ENCODE data around the gene SLC44A1. TPM values are rescaled to one million over a fixed set of nuclear protein-coding genes. Genes with fewer than 3 reads are reported as not detected.

Gene SLC44A1
- total RNA-seq, 1 donor from 2014 or later, result 69.7 TPM

DNA sequence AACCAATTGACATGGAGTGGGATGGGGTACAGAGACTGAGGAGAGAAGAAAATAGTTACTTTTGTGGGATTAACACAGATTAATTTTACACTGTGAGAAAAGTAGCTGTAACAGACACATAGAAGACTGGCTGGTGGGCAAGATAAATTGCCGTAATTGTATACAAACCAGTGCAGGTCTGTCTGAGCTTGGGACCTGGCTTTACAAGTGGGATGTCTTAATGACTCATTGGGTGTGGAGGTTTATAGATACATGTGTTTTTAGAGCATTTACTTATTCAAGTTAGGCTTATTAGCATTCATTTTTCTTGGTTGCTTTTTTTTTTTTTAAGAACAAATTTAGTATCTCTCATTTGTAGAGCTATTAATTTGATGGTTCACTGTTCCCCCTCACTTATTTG is 37.5 kb downstream of the SLC44A1 start:
- Mint-ChIP-seq H3K4me3 (ENCODE audit: unreplicated experiment) (no peak overlapping the region), H3K4me1 (ENCODE audit: unreplicated experiment) (peaks cover 8% of the 10 kb centered on the region), H3K27me3 (ENCODE audit: unreplicated experiment) (no peaks in the 10 kb centered on the region), H3K9me3 (ENCODE audit: unreplicated experiment) (no peaks in the 10 kb centered on the region), H3K36me3 (ENCODE audit: low read depth, unreplicated experiment) (peaks cover 3% of the 10 kb centered on the region), H3K27ac (ENCODE audit: unreplicated experiment) (no peak overlapping the region)
- TF ChIP-seq, protein P1, sequence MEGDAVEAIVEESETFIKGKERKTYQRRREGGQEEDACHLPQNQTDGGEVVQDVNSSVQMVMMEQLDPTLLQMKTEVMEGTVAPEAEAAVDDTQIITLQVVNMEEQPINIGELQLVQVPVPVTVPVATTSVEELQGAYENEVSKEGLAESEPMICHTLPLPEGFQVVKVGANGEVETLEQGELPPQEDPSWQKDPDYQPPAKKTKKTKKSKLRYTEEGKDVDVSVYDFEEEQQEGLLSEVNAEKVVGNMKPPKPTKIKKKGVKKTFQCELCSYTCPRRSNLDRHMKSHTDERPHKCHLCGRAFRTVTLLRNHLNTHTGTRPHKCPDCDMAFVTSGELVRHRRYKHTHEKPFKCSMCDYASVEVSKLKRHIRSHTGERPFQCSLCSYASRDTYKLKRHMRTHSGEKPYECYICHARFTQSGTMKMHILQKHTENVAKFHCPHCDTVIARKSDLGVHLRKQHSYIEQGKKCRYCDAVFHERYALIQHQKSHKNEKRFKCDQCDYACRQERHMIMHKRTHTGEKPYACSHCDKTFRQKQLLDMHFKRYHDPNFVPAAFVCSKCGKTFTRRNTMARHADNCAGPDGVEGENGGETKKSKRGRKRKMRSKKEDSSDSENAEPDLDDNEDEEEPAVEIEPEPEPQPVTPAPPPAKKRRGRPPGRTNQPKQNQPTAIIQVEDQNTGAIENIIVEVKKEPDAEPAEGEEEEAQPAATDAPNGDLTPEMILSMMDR (IDR thresholded peaks at IDR 0.05; ENCODE audit: unreplicated experiment), result no peak
- no peak for DNase-seq (ENCODE audit: low spot score)

DNA sequence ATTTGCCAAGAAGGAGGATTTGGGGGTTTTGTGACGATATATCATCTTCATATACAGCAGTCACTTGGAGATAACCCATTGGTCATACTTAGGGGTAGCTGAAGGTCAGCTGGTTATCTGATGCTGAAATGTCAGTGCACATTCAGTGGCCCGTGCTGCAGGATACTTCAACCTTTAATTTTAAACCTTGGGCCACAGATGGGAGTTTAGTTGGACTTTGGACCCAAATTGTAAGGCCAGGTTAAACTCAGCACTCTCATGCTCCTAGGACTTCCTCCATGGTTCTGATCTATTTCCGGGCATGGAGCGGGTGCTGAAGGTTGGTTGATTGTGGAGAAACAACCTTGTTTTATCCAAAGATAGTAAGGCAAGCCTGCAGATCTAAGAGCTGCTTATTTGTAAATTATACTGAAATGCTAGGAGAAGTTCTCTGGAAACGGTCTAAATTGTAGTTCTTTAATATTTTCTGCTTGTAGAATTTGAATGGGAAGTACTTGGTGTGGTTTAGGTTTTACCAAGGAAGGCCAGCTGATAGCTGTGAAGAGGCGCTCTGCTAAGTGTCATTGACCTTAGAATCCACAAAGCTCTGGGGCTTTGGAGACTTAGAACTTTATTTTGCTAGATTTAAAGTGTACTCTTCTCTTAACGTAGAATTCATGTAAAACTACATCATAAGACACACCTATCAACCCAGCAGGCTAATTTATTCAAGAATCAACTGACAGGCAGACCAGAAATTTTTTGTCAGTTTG is 38.6 kb downstream of the SLC44A1 start:
- Mint-ChIP-seq H3K9me3 (ENCODE audit: unreplicated experiment) (no peaks in the 10 kb centered on the region), H3K36me3 (ENCODE audit: low read depth, unreplicated experiment) (peaks cover 3% of the 10 kb centered on the region), H3K27ac (ENCODE audit: unreplicated experiment) (no peak overlapping the region), H3K4me1 (ENCODE audit: unreplicated experiment) (peaks cover 8% of the 10 kb centered on the region), H3K27me3 (ENCODE audit: unreplicated experiment) (peaks cover 2% of the 10 kb centered on the region), H3K4me3 (ENCODE audit: unreplicated experiment) (no peak overlapping the region)
- DNase-seq (ENCODE audit: low spot score), result no peak
- TF ChIP-seq, protein P1 (IDR thresholded peaks at IDR 0.05; ENCODE audit: unreplicated experiment), result no peak

DNA sequence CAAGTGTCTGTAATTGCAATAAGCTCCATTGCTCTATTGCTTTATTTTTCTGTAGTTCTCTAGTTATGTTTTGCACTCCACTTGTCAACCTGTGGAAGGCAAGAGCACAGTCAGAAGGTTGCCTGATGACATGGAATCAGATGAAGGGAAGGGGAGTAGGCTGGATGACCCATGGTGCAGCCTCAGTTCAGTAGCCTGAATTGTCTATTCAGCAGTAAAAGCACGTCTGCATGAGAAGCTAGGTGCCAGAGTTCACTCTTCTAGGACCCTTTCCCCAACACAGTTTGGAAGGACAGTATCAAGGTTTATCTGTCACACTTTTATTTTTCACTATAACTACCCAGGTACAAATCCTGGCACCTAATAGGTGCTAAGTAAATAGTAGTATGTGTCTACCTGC is 39.3 kb downstream of the SLC44A1 start:
- Mint-ChIP-seq H3K27ac (ENCODE audit: unreplicated experiment) (peak overlapping the region; percentile 36), H3K9me3 (ENCODE audit: unreplicated experiment) (no peaks in the 10 kb centered on the region), H3K27me3 (ENCODE audit: unreplicated experiment) (peaks cover 2% of the 10 kb centered on the region), H3K36me3 (ENCODE audit: low read depth, unreplicated experiment) (peaks cover 3% of the 10 kb centered on the region), H3K4me1 (ENCODE audit: unreplicated experiment) (peaks cover 8% of the 10 kb centered on the region), H3K4me3 (ENCODE audit: unreplicated experiment) (no peak overlapping the region)
- TF ChIP-seq, protein P1 (IDR thresholded peaks at IDR 0.05; ENCODE audit: unreplicated experiment), result no peak
- no peak for DNase-seq (ENCODE audit: low spot score)

DNA sequence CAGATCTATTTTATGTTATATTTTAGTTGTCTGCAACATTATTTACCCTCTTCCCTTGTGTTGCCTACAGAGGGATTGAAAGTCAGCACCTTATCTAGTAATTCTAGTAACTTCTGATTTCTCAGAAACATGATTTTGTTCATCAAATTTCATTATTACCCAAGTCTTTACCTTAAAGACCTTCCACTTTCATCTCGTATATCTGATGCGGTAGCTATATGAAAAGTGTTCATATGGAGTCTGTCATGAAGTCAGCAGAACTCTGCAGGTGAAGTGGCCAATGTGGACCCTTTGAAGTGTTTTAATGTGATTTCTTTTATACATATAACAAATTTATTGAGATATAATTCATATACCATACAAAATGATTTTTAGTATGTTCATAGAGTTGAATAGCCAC is 40.0 kb downstream of the SLC44A1 start:
- Mint-ChIP-seq H3K4me3 (ENCODE audit: unreplicated experiment) (no peak overlapping the region), H3K27me3 (ENCODE audit: unreplicated experiment) (peaks cover 2% of the 10 kb centered on the region), H3K4me1 (ENCODE audit: unreplicated experiment) (peaks cover 8% of the 10 kb centered on the region), H3K27ac (ENCODE audit: unreplicated experiment) (no peak overlapping the region), H3K36me3 (ENCODE audit: low read depth, unreplicated experiment) (peaks cover 3% of the 10 kb centered on the region), H3K9me3 (ENCODE audit: unreplicated experiment) (no peaks in the 10 kb centered on the region)
- no peak for DNase-seq (ENCODE audit: low spot score)
- TF ChIP-seq, protein P1 (IDR thresholded peaks at IDR 0.05; ENCODE audit: unreplicated experiment), result no peak

DNA sequence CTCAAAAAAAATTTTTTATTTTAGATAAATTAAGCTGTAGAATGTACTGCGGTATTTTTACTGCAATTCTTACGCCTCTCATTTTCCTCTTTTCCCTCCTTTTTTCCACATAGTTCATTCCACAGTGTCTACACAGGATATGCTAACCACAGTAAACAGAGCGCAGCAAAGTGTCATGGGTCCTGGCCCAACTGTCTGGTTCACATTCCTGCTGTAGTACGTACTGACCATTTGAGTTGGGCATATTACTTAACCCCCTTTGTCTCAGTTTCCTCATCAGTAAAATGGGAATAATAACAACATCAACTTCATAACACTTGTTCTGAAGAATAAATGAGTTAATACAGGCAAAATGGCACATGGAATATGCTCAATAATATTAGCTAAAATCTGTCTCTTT is 41.6 kb downstream of the SLC44A1 start:
- Mint-ChIP-seq H3K36me3 (ENCODE audit: low read depth, unreplicated experiment) (no peaks in the 10 kb centered on the region), H3K27me3 (ENCODE audit: unreplicated experiment) (peaks cover 2% of the 10 kb centered on the region), H3K9me3 (ENCODE audit: unreplicated experiment) (no peaks in the 10 kb centered on the region), H3K27ac (ENCODE audit: unreplicated experiment) (peak overlapping the region; percentile 44), H3K4me3 (ENCODE audit: unreplicated experiment) (no peak overlapping the region), H3K4me1 (ENCODE audit: unreplicated experiment) (peaks cover 18% of the 10 kb centered on the region)
- DNase-seq (ENCODE audit: low spot score), result no peak
- TF ChIP-seq, protein P1 (IDR thresholded peaks at IDR 0.05; ENCODE audit: unreplicated experiment), result no peak

All from endothelial cell (in vitro differentiated cells).